Mesendoderm (in vitro differentiated cells): ENCODE data around the gene FOXJ1. TPM values are rescaled to one million over a fixed set of nuclear protein-coding genes. Genes with fewer than 3 reads are reported as not detected.
"Not testable (repeated sequence)": the region's sequence is repeated elsewhere in the genome, so short reads cannot be mapped to it uniquely, and the experiment has no call there.

ENCODE experiments used
- DNase-seq: peaks from one replicate; pipeline ENCODE4 v3.0.0; 2013
- H2AK5ac ChIP-seq: 2 replicates; pipeline ENCODE4 v1.6.1; 2013; ENCODE audit warnings: low read length, inconsistent platforms
- H2BK120ac ChIP-seq: 2 replicates; pipeline ENCODE4 v1.6.1; 2013; ENCODE audit warnings: low read depth, mild to moderate bottlenecking, low read length, moderate library complexity, mixed read lengths
- H2BK15ac ChIP-seq: replicated peaks from 2 replicates; pipeline ENCODE4 v1.6.1; 2013; ENCODE audit warnings: low read depth, mild to moderate bottlenecking, moderate library complexity
- H2BK5ac ChIP-seq: 2 replicates; pipeline ENCODE4 v1.6.1; 2013; ENCODE audit warnings: low read length, inconsistent platforms
- H3K18ac ChIP-seq: 2 replicates; pipeline ENCODE4 v1.6.1; 2013; ENCODE audit warnings: mild to moderate bottlenecking, low read length, mixed read lengths
- H3K23ac ChIP-seq: one replicate; pipeline ENCODE4 v1.6.1; 2013; ENCODE audit warnings: low read length
- H3K27ac ChIP-seq: 2 replicates; pipeline ENCODE4 v1.5.1; 2013; ENCODE audit warnings: low read depth, mild to moderate bottlenecking, inconsistent platforms, low read length, moderate library complexity
- H3K27me3 ChIP-seq: 2 replicates; pipeline ENCODE4 v1.6.1; 2013; ENCODE audit warnings: low read length, control low read depth, mild to moderate bottlenecking, inconsistent platforms; ENCODE audit not compliant: insufficient read depth, poor library complexity
- H3K36me3 ChIP-seq: 2 replicates; pipeline ENCODE4 v1.6.1; 2013; ENCODE audit warnings: low read length, inconsistent platforms; ENCODE audit not compliant: control insufficient read depth, insufficient read depth
- H3K4ac ChIP-seq: one replicate; pipeline ENCODE4 v1.6.1; 2013; ENCODE audit warnings: low read depth, mild to moderate bottlenecking, low read length, moderate library complexity
- H3K4me1 ChIP-seq: 2 replicates; pipeline ENCODE4 v1.6.1; 2013; ENCODE audit warnings: low read depth, low read length, inconsistent platforms; ENCODE audit not compliant: control insufficient read depth
- H3K4me2 ChIP-seq: 2 replicates; pipeline ENCODE4 v1.6.1; 2013; ENCODE audit warnings: low read length
- H3K4me3 ChIP-seq: 2 replicates; pipeline ENCODE4 v1.5.1; 2013; ENCODE audit warnings: mild to moderate bottlenecking, low read length
- H3K56ac ChIP-seq: one replicate; pipeline ENCODE4 v1.6.1; 2013; ENCODE audit warnings: low read length
- H3K79me1 ChIP-seq: 2 replicates; pipeline ENCODE4 v1.6.1; 2013; ENCODE audit warnings: low read length, inconsistent platforms
- H3K79me2 ChIP-seq: 2 replicates; pipeline ENCODE4 v1.6.1; 2013; ENCODE audit warnings: mild to moderate bottlenecking, low read length; ENCODE audit not compliant: control insufficient read depth, insufficient read depth
- H3K9ac ChIP-seq: 2 replicates; pipeline ENCODE4 v1.6.1; 2013; ENCODE audit warnings: low read length, inconsistent platforms
- H4K5ac ChIP-seq: one replicate; pipeline ENCODE4 v1.6.1; 2013; ENCODE audit warnings: low read length
- H4K8ac ChIP-seq: one replicate; pipeline ENCODE4 v1.6.1; 2013; ENCODE audit warnings: low read depth, mild to moderate bottlenecking, control low read depth, low read length, moderate library complexity
- WGBS: extraction: QIAGEN DNeasy Blood & Tissue Kit; methylation state at CpG from one replicate; pipeline ENCODE4 v1.1.7; 2013; ENCODE audit warnings: low lambda C conversion rate, missing lambda C conversion rate; ENCODE audit not compliant: insufficient coverage; ENCODE audit errors: extremely low coverage; 5-methylcytosine and 5-hydroxymethylcytosine counted together
- polyA plus RNA-seq, 2 experiments: library from polyadenylated mRNA; stranded (reverse); fragments of 200-250 nt; gene quantifications; one replicate each; pipeline ENCODE4 v1.2.3, GENCODE V29; 2013

Gene FOXJ1, protein sequence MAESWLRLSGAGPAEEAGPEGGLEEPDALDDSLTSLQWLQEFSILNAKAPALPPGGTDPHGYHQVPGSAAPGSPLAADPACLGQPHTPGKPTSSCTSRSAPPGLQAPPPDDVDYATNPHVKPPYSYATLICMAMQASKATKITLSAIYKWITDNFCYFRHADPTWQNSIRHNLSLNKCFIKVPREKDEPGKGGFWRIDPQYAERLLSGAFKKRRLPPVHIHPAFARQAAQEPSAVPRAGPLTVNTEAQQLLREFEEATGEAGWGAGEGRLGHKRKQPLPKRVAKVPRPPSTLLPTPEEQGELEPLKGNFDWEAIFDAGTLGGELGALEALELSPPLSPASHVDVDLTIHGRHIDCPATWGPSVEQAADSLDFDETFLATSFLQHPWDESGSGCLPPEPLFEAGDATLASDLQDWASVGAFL
- polyA plus RNA-seq (2013, experiment 1 of 2), result 0.06 TPM
- 0.08 TPM for polyA plus RNA-seq (2013, experiment 2 of 2)

DNA sequence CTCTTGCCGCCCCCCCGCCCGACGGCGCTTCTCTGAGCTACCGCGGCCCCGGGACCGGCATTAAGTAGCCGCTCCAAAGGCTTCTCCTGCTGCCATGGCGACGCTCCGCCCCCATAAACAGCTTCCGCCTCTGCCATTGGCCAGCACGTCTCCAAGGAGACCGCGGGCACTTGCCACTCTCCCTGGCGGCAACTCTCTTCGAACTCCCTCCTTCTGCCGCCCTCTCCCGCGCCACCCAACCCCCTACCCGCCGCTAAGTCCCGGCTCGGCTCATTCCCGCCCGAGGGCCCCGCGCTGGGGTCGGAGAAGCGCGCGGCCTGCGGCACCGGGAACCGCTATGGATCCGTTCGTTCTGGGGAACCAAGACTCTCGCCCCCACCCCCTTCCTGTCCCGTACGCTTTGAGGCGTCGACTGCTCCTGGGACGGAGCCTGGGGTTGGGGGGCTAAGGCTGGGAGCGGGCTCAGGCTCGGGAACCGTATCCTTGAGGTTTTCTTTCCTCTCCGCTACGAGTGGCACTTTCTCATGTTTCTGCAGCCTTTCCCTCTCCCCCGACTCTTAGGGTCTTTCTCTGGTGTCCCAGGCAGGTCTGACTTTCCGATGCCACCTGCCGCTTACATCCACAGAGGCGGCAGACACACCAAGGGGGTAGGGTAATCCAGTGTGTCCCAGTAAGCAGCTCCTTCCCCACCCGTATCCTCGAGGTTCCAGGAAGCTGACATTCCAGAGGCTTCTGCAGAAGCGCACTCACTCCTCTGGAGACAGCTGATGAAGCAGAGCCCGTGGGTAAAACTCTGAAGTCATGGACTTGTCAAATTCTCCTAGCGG is at the start of gene FOXJ1:
FOXJ1 (minus strand) TSS at position 34 of the 827 bp plus-strand sequence. CDS start 850 bp downstream, outside the sequence.
- Histone ChIP-seq H3K36me3 (no peaks in the 10 kb centered on the region), H2BK15ac (no peak within 1 kb of the TSS), H3K4me2 (peak within 1 kb of the TSS; percentile 91), H3K4ac (no peak within 1 kb of the TSS), H3K79me1 (no peaks in the 10 kb centered on the region), H3K56ac (peak within 1 kb of the TSS; percentile 78), H3K79me2 (no peaks in the 10 kb centered on the region), H3K4me1 (no peaks in the 10 kb centered on the region), H2BK120ac (no peak within 1 kb of the TSS), H3K9ac (peak within 1 kb of the TSS; percentile 55), H3K23ac (peak within 1 kb of the TSS; percentile 89), H4K8ac (no peak within 1 kb of the TSS), H2BK5ac (no peak within 1 kb of the TSS), H3K4me3 (peak within 1 kb of the TSS; percentile 37), H3K27me3 (peaks cover 49% of the 10 kb centered on the region), H4K5ac (no peak within 1 kb of the TSS), H2AK5ac (no peak within 1 kb of the TSS), H3K18ac (no peak within 1 kb of the TSS), H3K27ac (no peak within 1 kb of the TSS)
- no CpG with 5 or more reads among the region's 59 CpGs for WGBS
- peak; percentile 96 for DNase-seq

DNA sequence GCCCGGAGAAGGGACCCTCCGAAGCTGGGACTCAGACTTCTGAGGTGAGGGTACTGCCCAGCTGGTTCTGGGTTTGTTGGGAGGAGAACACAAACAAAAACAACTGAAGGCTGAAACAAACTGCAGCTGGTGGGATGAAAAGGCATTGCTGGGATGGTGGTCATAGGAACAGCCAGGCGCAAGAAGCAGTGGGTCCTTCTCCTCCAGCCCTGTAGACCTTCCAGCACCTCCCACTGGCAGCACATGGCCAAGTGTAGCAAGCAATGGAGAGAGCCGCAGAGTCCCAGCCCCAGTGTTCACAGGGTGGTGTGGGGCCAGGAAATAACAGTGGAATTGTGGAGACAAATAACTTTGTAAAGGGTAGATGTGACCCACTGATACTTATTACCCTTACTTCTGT is 48.7 kb upstream of the FOXJ1 start:
- Histone ChIP-seq H3K4ac (no peak overlapping the region), H4K8ac (no peak overlapping the region), H3K4me2 (no peak overlapping the region), H2BK120ac (no peak overlapping the region), H3K27me3 (no peaks in the 10 kb centered on the region), H3K79me1 (no peaks in the 10 kb centered on the region), H3K4me3 (no peak overlapping the region), H3K18ac (no peak overlapping the region), H2BK15ac (no peak overlapping the region), H3K36me3 (no peaks in the 10 kb centered on the region), H3K56ac (no peak overlapping the region), H3K79me2 (no peaks in the 10 kb centered on the region), H4K5ac (no peak overlapping the region), H3K27ac (no peak overlapping the region), H3K23ac (no peak overlapping the region), H2AK5ac (no peak overlapping the region), H2BK5ac (no peak overlapping the region), H3K9ac (no peak overlapping the region), H3K4me1 (no peaks in the 10 kb centered on the region)
- WGBS, result no CpG with 5 or more reads among the region's 4 CpGs
- peak; percentile 24 for DNase-seq

DNA sequence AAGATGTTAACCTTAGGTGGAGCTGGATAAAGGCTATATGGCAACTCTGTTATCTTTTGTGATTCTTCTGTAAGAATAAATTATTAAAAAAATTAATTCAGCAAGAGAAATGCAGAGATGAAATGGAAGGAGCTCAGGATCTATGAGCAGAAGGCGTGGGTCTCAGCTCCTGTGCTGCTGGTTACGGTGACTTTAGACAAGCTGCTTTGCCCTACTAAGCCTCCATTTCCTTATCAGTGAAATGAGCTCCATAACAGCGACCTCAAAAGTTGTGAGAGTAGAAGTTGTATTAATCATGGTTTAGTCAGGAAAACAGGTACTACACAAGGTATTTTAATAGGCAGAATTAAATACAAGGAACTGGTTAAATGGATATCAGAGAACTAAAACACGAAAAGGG is 48.2 kb upstream of the FOXJ1 start:
- WGBS, result no CpG with 5 or more reads among the region's 4 CpGs
- Histone ChIP-seq H2BK120ac (no peak overlapping the region), H2BK15ac (no peak overlapping the region), H2BK5ac (no peak overlapping the region), H3K36me3 (no peaks in the 10 kb centered on the region), H3K9ac (no peak overlapping the region), H3K27ac (no peak overlapping the region), H3K79me2 (no peaks in the 10 kb centered on the region), H3K27me3 (no peaks in the 10 kb centered on the region), H4K8ac (no peak overlapping the region), H3K23ac (no peak overlapping the region), H3K4ac (no peak overlapping the region), H3K4me1 (no peaks in the 10 kb centered on the region), H3K79me1 (no peaks in the 10 kb centered on the region), H2AK5ac (no peak overlapping the region), H3K56ac (no peak overlapping the region), H3K4me2 (no peak overlapping the region), H3K4me3 (no peak overlapping the region), H4K5ac (no peak overlapping the region), H3K18ac (no peak overlapping the region)
- DNase-seq, result no peak

DNA sequence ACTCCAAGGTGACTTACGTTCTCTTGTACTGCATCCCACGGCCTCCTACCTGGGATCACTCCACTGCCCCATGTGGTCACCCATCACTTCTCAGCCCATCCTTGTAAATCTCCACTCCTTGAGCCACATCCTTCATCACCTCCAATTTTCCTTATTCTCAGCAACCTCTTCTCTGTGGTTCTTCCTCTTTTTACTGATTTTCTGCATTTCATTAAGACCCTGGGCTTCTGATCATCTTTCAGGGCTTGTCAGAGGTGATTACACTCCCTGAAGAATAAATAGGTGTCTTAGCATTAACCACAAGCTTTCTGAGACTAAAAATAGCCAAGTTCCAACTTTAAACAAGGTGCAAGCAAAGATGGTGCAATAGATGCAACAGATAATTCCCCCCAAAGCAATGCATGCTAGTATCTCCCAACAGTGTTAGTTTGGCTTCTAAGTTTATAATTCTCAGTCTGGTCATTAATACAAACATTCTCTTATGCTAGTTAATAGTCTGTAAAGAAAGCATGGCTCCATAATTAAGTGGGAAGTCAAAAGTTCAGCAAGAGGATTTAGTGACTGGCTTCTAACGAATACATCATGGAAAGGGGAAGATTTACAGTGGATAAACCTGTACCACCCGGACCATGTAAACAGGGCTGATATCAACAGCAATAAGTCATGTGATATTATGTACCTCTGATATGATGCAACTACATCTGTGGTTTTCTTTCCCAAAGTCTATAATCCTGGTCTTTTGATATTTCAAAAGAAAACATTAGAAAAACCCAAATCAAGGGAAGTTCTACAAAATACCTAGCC is 47.4 kb upstream of the FOXJ1 start:
- Histone ChIP-seq H4K5ac (no peak overlapping the region), H3K56ac (no peak overlapping the region), H3K18ac (no peak overlapping the region), H2BK15ac (no peak overlapping the region), H2AK5ac (no peak overlapping the region), H2BK120ac (no peak overlapping the region), H3K23ac (no peak overlapping the region), H3K27ac (no peak overlapping the region), H3K79me1 (no peaks in the 10 kb centered on the region), H3K4ac (no peak overlapping the region), H2BK5ac (no peak overlapping the region), H3K36me3 (no peaks in the 10 kb centered on the region), H3K79me2 (no peaks in the 10 kb centered on the region), H3K4me2 (no peak overlapping the region), H3K27me3 (no peaks in the 10 kb centered on the region), H3K9ac (no peak overlapping the region), H3K4me1 (no peaks in the 10 kb centered on the region), H3K4me3 (no peak overlapping the region), H4K8ac (no peak overlapping the region)
- DNase-seq, result no peak
- WGBS, result no CpG with 5 or more reads among the region's 4 CpGs

DNA sequence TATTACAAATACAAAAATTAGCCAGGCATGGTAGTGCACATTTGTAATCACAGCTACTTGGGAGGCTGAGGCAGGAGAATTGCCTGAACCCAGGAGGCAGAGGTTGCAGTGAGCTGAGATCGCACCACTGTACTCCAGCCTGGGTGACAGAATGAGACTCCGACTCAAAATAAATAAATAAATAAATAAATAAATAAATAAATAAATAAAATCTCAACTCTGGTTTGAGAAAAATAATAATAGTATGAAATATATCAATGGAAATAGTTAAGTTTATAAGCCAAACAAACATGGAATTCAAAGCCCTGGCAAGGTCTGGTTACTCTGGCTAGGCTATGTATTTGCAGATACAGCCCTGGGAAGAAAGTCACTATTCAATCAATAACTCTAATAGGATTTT is 45.7 kb upstream of the FOXJ1 start:
- not testable (repeated sequence) for H3K56ac ChIP-seq, H3K4me3 ChIP-seq, H3K27me3 ChIP-seq, H3K79me2 ChIP-seq, H2BK5ac ChIP-seq, H3K27ac ChIP-seq, H3K36me3 ChIP-seq, H3K18ac ChIP-seq, H4K5ac ChIP-seq, H4K8ac ChIP-seq, H3K9ac ChIP-seq, H2AK5ac ChIP-seq, H2BK120ac ChIP-seq, DNase-seq, H3K4me1 ChIP-seq, H3K23ac ChIP-seq, H3K4me2 ChIP-seq, H3K4ac ChIP-seq, H3K79me1 ChIP-seq, H2BK15ac ChIP-seq
- no CpG with 5 or more reads among the region's 2 CpGs for WGBS
